HK-2 (cell line): ENCODE data around the gene STAG2.
A peak's percentile ranks its signal among the peaks of the same experiment; 100 is the strongest.
"Not testable (repeated sequence)": the region's sequence is repeated elsewhere in the genome, so short reads cannot be mapped to it uniquely, and the experiment has no call there.

ENCODE experiments used
- DNase-seq: peaks from one replicate; pipeline ENCODE4 v3.0.0-alpha.2; 2018; ENCODE audit not compliant: unreplicated experiment

Gene STAG2

DNA sequence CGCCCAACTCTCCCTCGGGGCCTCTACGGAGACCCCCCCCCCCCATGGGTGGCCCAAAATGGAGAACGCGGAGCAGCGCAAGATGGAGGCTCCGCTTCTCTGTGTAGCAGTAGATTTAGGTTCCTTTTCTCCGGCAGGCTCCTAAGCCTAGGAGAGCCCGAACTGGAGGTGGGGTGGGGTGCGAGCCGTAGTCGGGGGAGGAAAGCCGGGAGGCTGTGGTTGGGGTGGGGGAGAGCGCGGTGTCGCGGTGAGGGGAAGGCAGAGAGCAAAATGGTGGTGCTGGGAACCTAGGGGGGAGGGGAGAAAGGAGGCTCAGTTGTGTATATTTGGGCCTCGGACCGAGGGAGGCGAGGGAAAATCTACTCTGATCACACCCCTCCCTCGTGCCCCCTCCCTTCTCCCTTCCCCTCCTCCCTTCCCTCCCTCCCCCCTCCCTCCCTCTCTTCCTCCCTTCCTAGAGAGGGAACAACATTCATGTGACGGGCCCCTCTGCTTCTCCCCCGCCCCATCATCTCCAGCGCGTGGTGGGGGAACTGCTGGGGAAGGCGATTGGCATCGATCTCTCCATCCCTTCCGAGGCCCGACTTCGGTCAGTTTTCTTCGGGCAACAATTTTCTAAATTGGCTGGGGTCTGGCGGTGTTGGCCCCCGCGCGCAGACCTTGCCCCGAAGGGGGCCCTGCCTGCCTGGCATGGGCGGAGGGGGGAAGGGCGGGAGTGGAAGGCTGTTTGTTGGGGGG, at the start of gene STAG2:
TSS of gene STAG2 (plus strand) at position 439 of the 738 bp plus-strand sequence. CDS start 60,922 bp downstream, outside the sequence.
- DNase-seq: peak; percentile 75

GRCh38 chrX:123917069-123917468, 44.4 kb upstream of the STAG2 start:
- no peak for DNase-seq

GRCh38 chrX:123918106-123918721, 43.3 kb upstream of the STAG2 start:
- no peak for DNase-seq

- no peak for DNase-seq
Observed at GRCh38 chrX:123920105-123920785, 41.3 kb upstream of the STAG2 start.

DNA sequence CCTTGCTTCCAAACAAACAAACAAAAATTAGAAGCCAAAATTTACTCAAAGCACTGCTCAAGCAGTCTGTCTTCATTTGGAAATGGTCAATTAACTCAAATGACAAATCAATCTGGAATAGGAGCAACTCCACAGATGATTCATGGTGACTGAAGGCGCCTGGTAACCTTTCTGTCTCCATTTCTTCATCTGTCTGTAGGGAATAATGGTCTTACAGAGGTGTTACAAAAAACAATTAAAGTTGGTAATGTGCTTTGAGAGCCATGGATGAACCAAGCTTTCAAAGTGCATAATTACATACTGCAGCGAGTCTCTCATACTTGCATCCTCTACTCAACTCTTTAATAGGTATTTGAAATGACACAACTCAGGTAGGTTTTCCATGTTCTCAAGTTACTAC, 38.3 kb upstream of the STAG2 start:
- DNase-seq: no peak

DNA sequence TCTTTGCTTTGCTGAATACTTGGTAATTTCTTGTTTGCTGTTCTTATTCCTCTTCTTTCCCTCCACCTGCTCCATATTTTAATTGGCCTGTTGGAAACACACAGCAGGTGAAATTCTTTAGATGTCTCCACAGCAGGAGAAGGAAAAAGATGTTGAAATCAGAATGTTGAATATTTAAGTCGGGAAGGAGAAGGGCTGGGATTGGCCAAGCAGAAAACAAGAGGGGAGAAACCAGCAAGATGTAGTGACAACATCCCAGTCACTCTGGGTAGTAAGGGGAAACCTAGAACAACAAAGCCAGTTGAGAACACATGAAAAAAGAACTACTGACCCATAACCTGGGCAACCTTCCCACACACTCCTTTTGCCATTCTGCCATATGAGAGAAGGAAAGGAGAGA, 37.3 kb upstream of the STAG2 start:
- no peak for DNase-seq

DNA sequence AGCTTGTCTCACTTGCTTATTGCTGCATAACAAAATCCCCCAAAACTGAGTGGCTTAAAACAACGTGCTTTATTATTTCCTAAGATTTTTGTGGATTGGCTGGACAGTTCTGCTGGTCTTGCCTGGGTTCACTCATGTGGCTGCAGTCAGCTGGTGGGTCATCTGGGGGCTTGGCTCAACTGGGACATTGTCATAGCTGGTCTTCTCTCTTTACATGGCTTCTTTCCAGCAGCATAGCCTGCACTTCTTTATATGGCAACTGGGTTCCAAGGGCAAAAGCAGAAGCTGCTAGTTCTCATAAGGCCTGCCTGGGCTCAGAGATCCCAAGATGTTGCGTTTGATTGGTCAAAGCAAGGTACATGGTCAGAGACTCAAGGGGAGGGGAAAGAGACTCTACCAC, 33.7 kb upstream of the STAG2 start:
- no peak for DNase-seq

DNA sequence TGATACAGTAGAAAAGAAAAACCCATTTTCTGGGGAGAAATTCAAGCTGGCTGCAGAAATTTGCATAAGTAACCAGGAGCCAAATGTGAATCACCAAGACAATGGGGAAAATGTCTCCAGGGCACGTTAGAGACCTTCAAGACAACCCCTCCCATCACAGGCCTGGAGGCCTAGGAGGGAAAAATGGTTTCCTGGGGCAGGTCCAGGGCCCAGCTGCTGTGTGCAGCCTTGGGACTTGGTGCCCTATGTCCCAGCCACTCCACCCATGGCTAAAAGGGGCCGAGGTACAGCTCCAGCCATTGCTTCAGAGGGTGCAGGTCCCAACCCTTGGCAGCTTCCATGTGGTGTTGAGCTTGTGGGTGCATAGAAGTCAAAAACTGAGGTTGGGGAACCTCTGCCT, 29.5 kb upstream of the STAG2 start:
- DNase-seq: not testable (repeated sequence)

- DNase-seq: no peak
Observed at GRCh38 chrX:123943074-123943473, 18.4 kb upstream of the STAG2 start.

DNA sequence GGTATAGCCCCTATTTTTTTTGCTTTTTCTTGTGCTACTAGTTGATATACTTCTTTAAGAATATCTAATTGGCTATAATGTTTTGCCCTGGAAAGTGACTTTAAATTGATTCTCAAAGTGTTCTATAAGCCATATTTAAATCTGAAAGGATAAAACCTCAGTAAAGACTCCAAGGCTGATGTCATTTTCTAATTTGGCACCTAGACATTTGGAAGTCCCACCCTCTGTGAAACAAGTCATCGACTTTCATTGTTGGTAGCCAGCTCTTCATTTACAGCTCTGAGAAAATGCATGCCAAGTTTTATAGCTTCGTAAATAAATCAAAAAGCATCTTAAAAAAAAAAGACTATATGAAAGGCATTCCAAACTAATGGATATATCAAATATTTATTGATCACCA, 18.0 kb upstream of the STAG2 start:
- no peak for DNase-seq

DNA sequence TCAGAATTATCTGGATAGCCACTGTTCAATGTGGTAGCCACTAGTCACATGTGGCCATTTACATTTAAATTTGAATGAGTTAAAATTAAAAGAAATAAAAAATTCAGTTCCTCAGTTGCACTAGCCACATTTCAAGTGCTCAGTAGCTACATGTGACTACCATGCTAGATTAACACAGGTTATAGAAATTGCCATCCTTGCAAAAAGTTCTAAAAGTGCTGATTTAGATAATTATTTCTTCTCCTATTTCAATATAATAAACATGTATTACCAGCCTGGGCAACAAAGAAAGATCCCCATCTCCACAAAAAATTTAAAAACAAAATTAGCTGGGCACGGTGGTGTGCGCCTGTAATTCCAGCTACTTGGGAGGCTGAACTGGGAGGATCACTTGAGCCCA, 11.7 kb upstream of the STAG2 start:
- no peak for DNase-seq

GRCh38 chrX:123959281-123960063, 2.0 kb upstream of the STAG2 start:
- DNase-seq: peak; percentile 15

DNA sequence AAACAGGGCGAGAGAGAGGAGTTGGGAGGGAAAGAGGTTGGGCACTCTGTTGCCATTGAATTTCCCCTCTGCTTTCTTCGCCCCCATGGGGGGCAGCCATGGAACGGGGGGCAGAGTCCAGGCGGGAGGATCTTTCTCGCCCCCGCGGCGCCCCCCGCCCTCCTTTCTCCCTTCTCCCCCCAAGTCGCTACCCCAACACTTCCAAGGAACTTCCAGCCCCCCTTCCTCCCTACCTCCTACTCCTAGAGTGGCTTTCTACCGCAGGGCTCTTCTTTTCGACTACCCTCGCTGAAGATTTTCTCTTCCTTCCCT, 594 bp upstream of the STAG2 start:
- DNase-seq: no peak

DNA sequence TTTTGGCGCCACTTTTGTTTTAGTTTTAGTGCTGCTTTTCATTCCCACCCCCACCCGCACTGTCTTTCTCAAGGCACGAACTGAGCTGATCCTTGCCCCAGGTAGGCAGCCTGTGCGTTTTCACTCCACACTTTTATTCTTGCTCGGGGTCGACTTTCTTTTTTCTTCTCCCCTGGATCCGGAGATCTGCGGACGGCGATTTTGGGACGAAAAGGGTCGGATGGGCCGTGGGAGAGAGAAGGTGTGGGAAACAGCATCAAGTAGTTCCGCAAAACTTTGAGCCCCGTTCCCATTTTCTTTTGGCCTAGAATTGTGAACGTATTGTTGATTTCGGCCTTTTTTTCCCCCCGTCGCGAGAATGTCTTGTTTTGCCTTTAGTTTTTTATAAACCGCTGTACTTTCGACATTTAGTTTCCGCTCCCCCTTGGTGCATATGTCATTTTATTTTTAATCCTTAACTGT, 531 bp downstream of the STAG2 start:
- DNase-seq: no peak

DNA sequence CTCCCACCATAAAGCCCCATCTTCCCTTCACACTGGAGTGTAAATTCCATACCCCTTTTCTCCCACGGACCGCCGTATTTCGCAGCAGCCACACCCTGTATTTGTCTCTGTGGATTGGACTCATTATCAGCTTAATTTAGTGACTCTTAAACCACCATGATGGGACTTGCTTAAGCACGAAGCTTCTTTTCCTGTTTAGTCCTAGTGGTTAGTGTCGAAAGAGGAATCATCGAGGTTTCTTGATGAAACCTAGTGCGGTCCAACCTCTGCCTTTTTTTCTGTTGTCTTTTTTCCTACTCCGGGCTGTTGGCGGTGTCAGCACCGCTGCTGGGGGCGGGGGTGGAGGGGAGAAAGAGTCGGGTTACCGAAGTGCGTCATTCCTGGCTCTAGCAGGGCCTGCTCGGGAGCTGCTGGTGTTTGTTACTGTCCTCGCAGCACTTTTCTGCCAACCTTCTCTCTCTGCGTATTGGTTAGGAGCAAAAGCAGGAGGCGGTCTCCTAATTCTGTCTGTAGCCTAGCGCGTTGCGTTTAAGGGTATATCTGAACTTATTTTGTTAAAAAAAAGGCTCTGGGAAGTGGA, 1.4 kb downstream of the STAG2 start:
- DNase-seq: peak; percentile 87

DNA sequence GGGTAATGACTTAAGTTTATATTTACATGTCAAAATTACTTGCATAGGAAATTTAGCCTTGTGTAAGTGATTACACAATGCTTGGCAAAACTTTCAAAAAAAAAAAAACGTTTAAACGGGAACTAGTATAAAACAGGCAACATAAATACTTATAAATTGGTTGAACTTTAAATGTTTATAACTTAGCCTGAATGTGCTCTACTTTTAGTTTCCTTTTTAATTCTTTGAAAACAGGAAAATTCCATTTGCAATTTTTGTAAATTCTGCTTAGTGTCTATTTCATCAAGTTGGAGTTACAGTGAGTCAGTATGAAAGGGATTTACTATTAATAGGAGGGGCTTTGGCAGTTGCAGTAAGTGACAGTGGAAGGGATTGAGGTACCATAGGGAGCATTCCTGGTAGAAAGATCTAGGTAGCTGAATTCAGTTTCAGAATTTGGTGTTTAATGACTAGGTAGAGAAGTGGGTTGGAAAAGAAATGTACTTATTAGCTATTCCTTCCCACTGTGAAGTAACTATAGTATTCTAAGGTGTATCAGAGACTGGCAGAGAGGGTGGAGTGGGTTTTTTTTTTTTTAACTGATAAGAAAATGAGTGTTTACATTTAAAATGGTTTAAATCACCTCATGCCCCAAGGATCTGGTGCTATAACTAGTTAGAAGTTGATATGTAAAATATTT, 2.8 kb downstream of the STAG2 start:
- DNase-seq: no peak

DNA sequence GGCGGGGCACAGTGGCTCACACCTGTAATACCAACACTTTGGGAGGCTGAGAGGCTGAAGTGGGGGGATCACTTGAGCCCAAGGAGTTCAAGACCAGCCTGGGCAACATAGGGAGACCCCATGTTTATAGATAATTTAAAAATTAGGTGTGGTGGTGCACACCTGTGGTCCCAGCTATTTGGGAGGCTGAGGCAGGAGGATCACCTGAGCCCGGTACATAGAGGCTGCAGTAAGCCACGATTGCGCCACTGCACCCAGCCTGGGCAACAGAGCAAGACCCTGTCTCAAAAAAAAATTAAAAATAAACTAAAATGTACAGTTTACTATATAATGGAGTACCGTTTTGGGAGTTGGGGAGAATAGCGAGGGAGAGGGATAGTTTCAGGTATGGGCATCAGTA, 4.2 kb downstream of the STAG2 start:
- DNase-seq: no peak

DNA sequence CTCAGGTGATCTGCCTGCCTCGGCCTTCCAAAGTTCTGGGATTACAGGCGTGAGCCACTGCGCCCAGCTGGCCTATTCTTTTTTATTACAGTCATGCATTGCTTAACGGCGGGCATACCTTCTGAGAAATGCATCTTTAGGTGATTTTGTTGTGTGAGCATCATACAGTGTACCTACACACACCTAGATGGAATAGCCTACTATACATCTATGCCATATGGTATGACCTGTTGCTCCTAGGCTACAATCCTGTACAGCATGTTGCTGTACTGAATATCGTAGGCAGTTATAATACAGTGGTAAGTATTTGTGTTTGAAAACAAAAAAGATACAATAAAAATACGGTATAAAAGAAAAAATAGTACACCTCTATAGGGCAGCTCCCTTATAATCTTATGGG, 6.0 kb downstream of the STAG2 start:
- no peak for DNase-seq

- DNase-seq: no peak
Observed at GRCh38 chrX:123968383-123969050, 7.0 kb downstream of the STAG2 start.

DNA sequence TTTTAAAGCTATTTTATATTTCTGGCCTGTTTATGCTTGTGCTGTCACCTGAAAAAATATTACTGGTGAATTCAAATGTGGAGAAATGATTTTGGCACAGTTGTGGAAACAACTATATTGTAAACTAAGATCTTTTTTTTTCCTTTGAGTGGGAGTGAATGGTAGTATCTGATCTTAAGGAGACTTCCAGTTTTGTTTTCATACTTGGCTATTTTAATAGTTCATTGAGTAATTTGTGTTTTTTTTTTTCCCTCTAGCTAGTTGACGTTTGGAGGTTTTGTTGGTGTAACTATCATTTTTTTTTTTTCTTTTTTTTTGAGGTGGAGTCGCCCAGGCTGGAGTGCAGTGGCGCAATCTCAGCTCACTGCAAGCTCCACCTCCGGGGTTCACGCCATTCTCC, 10.5 kb downstream of the STAG2 start:
- no peak for DNase-seq

GRCh38 chrX:123973921-123974320, 12.4 kb downstream of the STAG2 start:
- DNase-seq: no peak
